Endothelial cell of umbilical vein (primary cell): ENCODE data around the gene CPNE5. TPM values are rescaled to one million over a fixed set of nuclear protein-coding genes. Genes with fewer than 3 reads are reported as not detected.

Experiments used
- BruUV-seq: library from RNA; stranded (reverse); fragments of 400-500 nt; replicated peaks from 2 replicates; lab custom pipeline; 2021; lab: Mats Ljungman, UMichigan
- CTCF ChIA-PET: fragments of 300-600, 350-600 bp; sonication (Branson Sonifier 250); formaldehyde crosslinking; loops from one replicate; lab custom pipeline; 2021; ENCODE audit warnings: antibody characterized with exemption, inconsistent platforms; lab: Charles Lee
- POLR2A ChIA-PET: fragments of 300-600, 350-600 bp; sonication (Branson Sonifier 250); formaldehyde crosslinking; loops from one replicate; lab custom pipeline; 2021; ENCODE audit warnings: antibody characterized with exemption, inconsistent platforms; lab: Charles Lee
- DNase-seq: peaks from one replicate; pipeline ENCODE4 v3.0.0-alpha.2; 2011; ENCODE audit warnings: low read depth, low spot score
- FAIRE-seq: peaks from 2 replicates; lab custom pipeline; 2011; peaks lifted over from hg19 to GRCh38; lab: Jason Lieb, UNC
- H2AFZ ChIP-seq: 2 replicates; pipeline ENCODE4 v1.6.0; 2012; ENCODE audit warnings: low read depth, low read length, control low read depth, inconsistent platforms
- H3K27ac ChIP-seq: 2 replicates; pipeline ENCODE4 v1.5.1; 2011; ENCODE audit warnings: low read depth, mild to moderate bottlenecking, control low read depth, low read length, moderate library complexity; ENCODE audit not compliant: insufficient read depth
- H3K27me3 ChIP-seq, 2 experiments: 2 replicates each; pipeline versions ENCODE4 v1.6.0 to v1.6.1; 2011; ENCODE audit warnings: low read length in 2 of 2, mixed read lengths in 1 of 2; ENCODE audit not compliant: control insufficient read depth in 2 of 2, insufficient read depth in 2 of 2
- H3K36me3 ChIP-seq, 2 experiments: 2 replicates in 1 of 2; 3 replicates in 1 of 2; pipeline ENCODE4 v1.5.1; 2011; ENCODE audit warnings: low read length in 2 of 2, mild to moderate bottlenecking in 1 of 2, moderate library complexity in 1 of 2; ENCODE audit not compliant: control insufficient read depth in 2 of 2, insufficient read depth in 2 of 2; ENCODE audit errors: extremely low read depth in 1 of 2
- H3K4me1 ChIP-seq: 3 replicates; pipeline ENCODE4 v1.5.1; 2011; ENCODE audit warnings: mild to moderate bottlenecking, low read length; ENCODE audit not compliant: control insufficient read depth, insufficient read depth; ENCODE audit errors: extremely low read depth
- H3K4me2 ChIP-seq: 2 replicates; pipeline ENCODE4 v1.6.1; 2011; ENCODE audit warnings: low read length, control low read depth, mixed read lengths; ENCODE audit not compliant: insufficient read depth
- H3K4me3 ChIP-seq, 3 experiments: fragments of 200-600 bp in 1 of 3; sonication (generic), shearing (Covaris generic) in 1 of 3; replicated peaks in 1 of 3; 2 replicates each; pipeline ENCODE4 v1.5.1; 2011 to 2016; ENCODE audit warnings: control low read depth in 3 of 3, low read length in 3 of 3, mild to moderate bottlenecking in 2 of 3, inconsistent platforms in 1 of 3, low read depth in 1 of 3, moderate library complexity in 1 of 3; ENCODE audit not compliant: insufficient read depth in 1 of 3
- H3K79me2 ChIP-seq: 2 replicates; pipeline ENCODE4 v1.6.0; 2012; ENCODE audit warnings: low read length, inconsistent platforms; ENCODE audit not compliant: control insufficient read depth, insufficient read depth
- H3K9ac ChIP-seq: replicated peaks from 2 replicates; pipeline ENCODE3; 2011; ENCODE audit warnings: low read length, control low read depth; ENCODE audit not compliant: insufficient read depth; ENCODE audit errors: extremely low read depth
- H3K9me1 ChIP-seq: replicated peaks from 3 replicates; pipeline ENCODE4 v1.6.0; 2011; ENCODE audit warnings: mild to moderate bottlenecking, low read length; ENCODE audit not compliant: control insufficient read depth, insufficient read depth; ENCODE audit errors: extremely low read depth
- H3K9me3 ChIP-seq: replicated peaks from 2 replicates; pipeline ENCODE4 v1.5.1; 2012; ENCODE audit warnings: low read length, inconsistent platforms; ENCODE audit not compliant: control insufficient read depth, insufficient read depth
- H4K20me1 ChIP-seq: replicated peaks from 2 replicates; pipeline ENCODE3; 2011; ENCODE audit warnings: mild to moderate bottlenecking, low read length; ENCODE audit not compliant: control insufficient read depth, insufficient read depth; ENCODE audit errors: extremely low read depth
- EZH2 ChIP-seq: IDR thresholded peaks from 2 replicates; pipeline ENCODE4 v1.6.1; 2012; ENCODE audit warnings: borderline replicate concordance, low read depth, mild to moderate bottlenecking, moderate library complexity, low read length, inconsistent platforms; ENCODE audit not compliant: severe bottlenecking
- FOS ChIP-seq: IDR thresholded peaks from 2 replicates; pipeline ENCODE4 v1.6.1; 2011; ENCODE audit warnings: mild to moderate bottlenecking, low read length, moderate library complexity, borderline replicate concordance; ENCODE audit not compliant: insufficient read depth
- GATA2 ChIP-seq: IDR thresholded peaks from 2 replicates; pipeline ENCODE4 v1.7.0; 2011; ENCODE audit warnings: low read depth, mild to moderate bottlenecking, moderate library complexity, mixed read lengths, low read length; ENCODE audit not compliant: insufficient read length, insufficient read depth
- JUN ChIP-seq: IDR thresholded peaks from 2 replicates; pipeline ENCODE4 v1.6.1; 2011; ENCODE audit warnings: borderline replicate concordance, low read depth; ENCODE audit not compliant: insufficient read length, insufficient read depth
- MAX ChIP-seq: IDR thresholded peaks from 2 replicates; pipeline ENCODE4 v1.6.1; 2011; ENCODE audit not compliant: insufficient read depth, insufficient read length
- MYC ChIP-seq: IDR thresholded peaks from one replicate; pipeline ENCODE4 v1.6.1; 2011; ENCODE audit warnings: mild to moderate bottlenecking, low read depth, low read length
- POLR2A ChIP-seq: IDR thresholded peaks from 2 replicates; pipeline ENCODE4 v1.6.1; 2012; ENCODE audit warnings: low read depth, mild to moderate bottlenecking, control low read depth, low read length
- POLR2AphosphoS5 ChIP-seq: IDR thresholded peaks from 2 replicates; pipeline ENCODE4 v1.6.1; 2012; ENCODE audit warnings: low read depth, mild to moderate bottlenecking, control low read depth, low read length, moderate library complexity; ENCODE audit not compliant: insufficient read depth
- dilution Hi-C: fragments of 300-500 bp; cut with MboI; formaldehyde crosslinking; loops from one replicate; pipeline ENCODE4 v1.15.0; 2019; ENCODE audit warnings: low sequenced_read_pairs; ENCODE audit not compliant: extremely low pct_ligation_motif_present
- intact Hi-C: fragments of 100-400 bp; cut with micrococcal nuclease; formaldehyde crosslinking; loops from one replicate; pipeline ENCODE4 v1.10.0; 2022
- polyA plus RNA-seq, 4 experiments: library from polyadenylated mRNA; depleted of rRNA in 3 of 4; stranded (reverse) in 3 of 4; unstranded in 1 of 4; fragments of >200 nt; gene quantifications; 2 replicates each; pipeline versions ENCODE4 v1.2.1 to v1.2.3, GENCODE V29; 2011 to 2012; ENCODE audit warnings: missing spikeins in 1 of 4
- total RNA-seq: library from RNA; stranded (reverse); gene quantifications from 2 replicates; pipeline ENCODE4 v1.2.3, GENCODE V29; 2021
- TF ChIP-seq, protein P1 (sequence below), 2 donors: IDR thresholded peaks; 1 replicate in 1 of 2; 2 replicates in 1 of 2; pipeline ENCODE4 v1.5.1; 2011; ENCODE audit warnings: low read length in 2 of 2, mild to moderate bottlenecking in 2 of 2, moderate library complexity in 2 of 2, control low read depth in 1 of 2, inconsistent platforms in 1 of 2, low read depth in 1 of 2; ENCODE audit not compliant: insufficient read depth in 1 of 2; ENCODE audit errors: extremely low read depth in 1 of 2

The CPNE5 gene
- total and polyA plus RNA-seq, 2 donors (not counting 3 experiments of a cell fraction or from before 2014, with no cell fraction given), result 18.8 to 49.4 TPM

DNA sequence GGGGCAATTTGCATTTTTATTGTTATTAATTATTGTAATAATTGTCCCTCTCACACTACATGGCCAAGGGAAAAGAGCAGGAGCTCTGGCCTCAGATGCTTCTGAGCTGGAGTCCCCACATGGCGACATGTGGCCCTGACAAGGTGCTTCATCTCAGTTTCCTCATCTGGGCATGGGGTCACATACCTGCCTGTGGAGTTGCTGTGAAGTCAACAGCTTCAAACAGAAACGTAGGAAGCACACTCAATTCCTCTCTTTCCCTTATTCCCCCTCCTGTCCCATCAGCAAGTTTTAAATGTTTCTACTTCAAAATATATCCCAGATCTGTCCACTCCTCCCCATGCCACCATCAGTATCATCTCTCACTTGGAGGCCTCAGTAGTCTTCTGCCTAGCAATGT lies 8.7 kb downstream of the CPNE5 start:
- Histone ChIP-seq H3K9me1 (no peaks in the 10 kb centered on the region), H3K4me2 (no peak overlapping the region), H3K9me3 (no peaks in the 10 kb centered on the region), H2AFZ (no peak overlapping the region), H3K9ac (no peak overlapping the region), H4K20me1 (no peaks in the 10 kb centered on the region), H3K27me3 (no peaks in the 10 kb centered on the region), H3K4me3 (no peak overlapping the region), H3K27ac (no peak overlapping the region), H3K4me1 (peaks cover 44% of the 10 kb centered on the region), H3K79me2 (peaks cover 3% of the 10 kb centered on the region), H3K36me3 (peaks cover 0 to 8% of the 10 kb centered on the region in 2 experiments)
- dilution Hi-C loops, result no loop called here
- CTCF ChIA-PET, result interaction anchor here (0.9 to 1.9 kb wide), 10 partner anchors 14 to 71 kb away, joined by 3 to 17 read pairs (median 5); no protein-coding TSS in a partner anchor
- DNase-seq, result no peak
- TF ChIP-seq POLR2A, result no peak
- no peak for TF ChIP-seq MAX
- BruUV-seq, result no TSS peak
- no peak for FAIRE-seq
- POLR2A ChIA-PET, result no interaction called here
- intact Hi-C loops, result no loop called here

DNA sequence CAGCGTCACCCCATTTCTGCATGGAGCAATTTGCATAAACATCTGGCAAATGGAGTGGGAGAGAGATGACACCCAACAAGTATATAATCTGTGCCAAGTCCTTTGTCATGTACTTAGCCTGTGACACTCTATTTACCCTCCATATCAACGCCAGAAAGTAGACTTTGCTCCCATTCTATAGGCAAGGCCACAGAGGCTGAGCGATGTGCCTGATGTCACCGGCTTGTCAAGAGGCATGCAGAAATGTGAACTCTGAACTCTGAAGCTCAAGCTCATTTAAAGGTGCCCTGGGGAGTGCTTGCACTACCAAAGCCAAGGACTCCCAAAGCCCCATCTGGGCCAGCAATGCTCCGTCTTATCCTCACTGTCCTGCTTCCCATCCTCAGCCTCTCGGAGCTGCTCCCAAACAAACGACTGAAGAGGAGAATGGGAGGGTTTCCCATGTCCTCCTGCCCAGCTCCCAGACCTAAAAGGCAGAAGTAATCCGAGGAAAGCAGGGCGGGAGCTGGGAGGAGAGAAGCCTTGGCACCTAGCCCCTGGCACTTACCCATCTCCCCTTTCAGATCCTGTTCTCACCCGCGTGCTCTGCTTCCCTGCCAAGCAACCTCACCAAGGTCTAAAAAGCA lies 9.2 kb downstream of the CPNE5 start:
- no peaks in the 10 kb centered on the region for H3K9me1 ChIP-seq
- BruUV-seq, result no TSS peak
- peaks cover 49% of the 10 kb centered on the region for H3K4me1 ChIP-seq
- FAIRE-seq, result peak; percentile 73
- intact Hi-C loops, result no loop called here
- no peaks in the 10 kb centered on the region for H4K20me1 ChIP-seq
- H3K27me3 ChIP-seq, result no peaks in the 10 kb centered on the region
- ChIA-PET CTCF (interaction anchor here (0.8 to 1.9 kb wide), 11 partner anchors 13 to 71 kb away, joined by 3 to 17 read pairs (median 4); no protein-coding TSS in a partner anchor), POLR2A (no interaction called here)
- no peak overlapping the region for H3K4me2 ChIP-seq
- H3K4me3 ChIP-seq, result no peak overlapping the region
- H3K9me3 ChIP-seq, result no peaks in the 10 kb centered on the region
- no peak overlapping the region for H3K27ac ChIP-seq
- H2AFZ ChIP-seq, result peak overlapping the region; percentile 12
- H3K36me3 ChIP-seq, result peaks cover 0 to 8% of the 10 kb centered on the region in 2 experiments
- no peak overlapping the region for H3K9ac ChIP-seq
- no peak for TF ChIP-seq MYC
- no peak for TF ChIP-seq GATA2
- TF ChIP-seq, protein P1, sequence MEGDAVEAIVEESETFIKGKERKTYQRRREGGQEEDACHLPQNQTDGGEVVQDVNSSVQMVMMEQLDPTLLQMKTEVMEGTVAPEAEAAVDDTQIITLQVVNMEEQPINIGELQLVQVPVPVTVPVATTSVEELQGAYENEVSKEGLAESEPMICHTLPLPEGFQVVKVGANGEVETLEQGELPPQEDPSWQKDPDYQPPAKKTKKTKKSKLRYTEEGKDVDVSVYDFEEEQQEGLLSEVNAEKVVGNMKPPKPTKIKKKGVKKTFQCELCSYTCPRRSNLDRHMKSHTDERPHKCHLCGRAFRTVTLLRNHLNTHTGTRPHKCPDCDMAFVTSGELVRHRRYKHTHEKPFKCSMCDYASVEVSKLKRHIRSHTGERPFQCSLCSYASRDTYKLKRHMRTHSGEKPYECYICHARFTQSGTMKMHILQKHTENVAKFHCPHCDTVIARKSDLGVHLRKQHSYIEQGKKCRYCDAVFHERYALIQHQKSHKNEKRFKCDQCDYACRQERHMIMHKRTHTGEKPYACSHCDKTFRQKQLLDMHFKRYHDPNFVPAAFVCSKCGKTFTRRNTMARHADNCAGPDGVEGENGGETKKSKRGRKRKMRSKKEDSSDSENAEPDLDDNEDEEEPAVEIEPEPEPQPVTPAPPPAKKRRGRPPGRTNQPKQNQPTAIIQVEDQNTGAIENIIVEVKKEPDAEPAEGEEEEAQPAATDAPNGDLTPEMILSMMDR (IDR thresholded peaks at IDR 0.05; ENCODE audit: extremely low read depth in 1 of 2, insufficient read depth in 1 of 2, low read depth in 1 of 2, low read length in 2 of 2), result no peak
- TF ChIP-seq MAX, result no peak
- TF ChIP-seq POLR2AphosphoS5, result no peak
- no peak for TF ChIP-seq POLR2A
- TF ChIP-seq EZH2, result no peak
- TF ChIP-seq JUN, result no peak
- no peak for TF ChIP-seq FOS
- peaks cover 3% of the 10 kb centered on the region for H3K79me2 ChIP-seq
- dilution Hi-C loops, result no loop called here
- peak; percentile 82 for DNase-seq
